ENCODE measurements around the gene CERKL.
"Not testable (repeated sequence)": the region's sequence is repeated elsewhere in the genome, so short reads cannot be mapped to it uniquely, and the experiment has no call there.

The CERKL gene, protein sequence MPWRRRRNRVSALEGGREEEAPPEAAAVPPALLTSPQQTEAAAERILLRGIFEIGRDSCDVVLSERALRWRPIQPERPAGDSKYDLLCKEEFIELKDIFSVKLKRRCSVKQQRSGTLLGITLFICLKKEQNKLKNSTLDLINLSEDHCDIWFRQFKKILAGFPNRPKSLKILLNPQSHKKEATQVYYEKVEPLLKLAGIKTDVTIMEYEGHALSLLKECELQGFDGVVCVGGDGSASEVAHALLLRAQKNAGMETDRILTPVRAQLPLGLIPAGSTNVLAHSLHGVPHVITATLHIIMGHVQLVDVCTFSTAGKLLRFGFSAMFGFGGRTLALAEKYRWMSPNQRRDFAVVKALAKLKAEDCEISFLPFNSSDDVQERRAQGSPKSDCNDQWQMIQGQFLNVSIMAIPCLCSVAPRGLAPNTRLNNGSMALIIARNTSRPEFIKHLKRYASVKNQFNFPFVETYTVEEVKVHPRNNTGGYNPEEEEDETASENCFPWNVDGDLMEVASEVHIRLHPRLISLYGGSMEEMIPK

GRCh38 chr2:181656450-181657291 lies at the start of gene CERKL:
Gene CERKL (minus strand): TSS chr2:181657105. CDS start chr2:181657006, 99 bp downstream.
- DNase-seq, result peak; percentile 85

DNA sequence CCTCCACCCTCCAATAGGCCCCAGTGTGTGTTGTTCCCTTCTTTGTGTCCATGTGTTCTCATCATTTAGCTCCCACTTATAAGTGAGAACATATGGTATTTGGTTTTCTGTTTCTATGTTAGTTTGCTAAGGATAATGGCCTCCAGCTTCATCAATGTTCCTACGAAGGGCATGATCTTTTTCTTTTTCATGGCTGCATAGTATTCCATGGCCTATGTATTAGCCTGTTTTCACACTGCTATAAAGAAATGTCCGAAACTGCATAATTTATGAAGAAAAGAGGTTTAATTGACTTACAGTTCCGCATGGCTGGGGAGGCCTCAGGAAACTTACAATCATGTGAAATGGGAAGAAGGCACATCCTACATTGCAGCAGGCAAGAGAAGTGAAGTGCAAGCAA lies 45.6 kb upstream of the CERKL start:
- not testable (repeated sequence) for DNase-seq

- no peak for DNase-seq
Measured at GRCh38 chr2:181698223-181698622, 41.3 kb upstream of the CERKL start.

DNA sequence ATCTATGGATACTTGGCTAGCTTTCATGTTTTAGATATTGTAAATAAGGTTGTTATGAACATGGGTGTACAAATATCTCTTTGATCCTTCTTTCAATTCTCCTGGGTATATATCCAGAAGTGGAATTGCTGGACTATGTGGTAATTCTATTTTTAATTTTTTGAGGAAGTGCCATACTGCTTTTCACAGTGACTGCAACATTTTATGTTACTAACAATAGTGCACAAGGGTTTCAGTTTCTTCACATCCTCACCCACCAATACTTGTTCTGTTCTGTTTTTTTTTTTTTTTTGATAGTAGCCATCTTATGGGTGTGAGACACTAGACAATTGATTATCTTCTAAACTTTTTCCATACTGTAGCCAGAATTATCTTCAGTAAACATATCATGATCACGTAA lies 40.7 kb upstream of the CERKL start:
- DNase-seq, result no peak

- no peak for DNase-seq
Measured at GRCh38 chr2:181697126-181697525, 40.2 kb upstream of the CERKL start.

- DNase-seq, result no peak
Measured at GRCh38 chr2:181694271-181694670, 37.4 kb upstream of the CERKL start.

DNA sequence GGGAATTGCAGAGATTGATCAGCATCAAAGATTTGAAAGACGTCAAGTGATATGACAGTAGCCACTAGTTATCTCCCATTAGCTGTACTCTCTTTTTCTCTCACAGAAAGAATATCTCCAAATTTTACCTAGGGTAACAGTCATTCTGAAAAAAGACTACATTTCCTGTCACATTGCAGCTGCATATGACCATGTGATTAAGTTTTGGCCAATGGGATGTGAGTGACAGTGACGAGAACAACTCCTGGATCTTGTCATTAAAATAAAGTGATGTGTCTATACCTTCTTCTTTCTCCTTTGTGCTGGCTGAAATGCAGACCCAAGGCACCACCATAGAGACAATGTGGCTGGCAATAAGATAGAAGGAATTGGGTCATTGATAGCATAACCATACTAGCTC lies 34.0 kb upstream of the CERKL start:
- no peak for DNase-seq

- no peak for DNase-seq
Measured at GRCh38 chr2:181686576-181687185, 29.8 kb upstream of the CERKL start.

- peak; percentile 89 for DNase-seq
Measured at GRCh38 chr2:181685150-181685688, 28.3 kb upstream of the CERKL start.

GRCh38 chr2:181684454-181685149 lies 27.7 kb upstream of the CERKL start:
- no peak for DNase-seq

DNA sequence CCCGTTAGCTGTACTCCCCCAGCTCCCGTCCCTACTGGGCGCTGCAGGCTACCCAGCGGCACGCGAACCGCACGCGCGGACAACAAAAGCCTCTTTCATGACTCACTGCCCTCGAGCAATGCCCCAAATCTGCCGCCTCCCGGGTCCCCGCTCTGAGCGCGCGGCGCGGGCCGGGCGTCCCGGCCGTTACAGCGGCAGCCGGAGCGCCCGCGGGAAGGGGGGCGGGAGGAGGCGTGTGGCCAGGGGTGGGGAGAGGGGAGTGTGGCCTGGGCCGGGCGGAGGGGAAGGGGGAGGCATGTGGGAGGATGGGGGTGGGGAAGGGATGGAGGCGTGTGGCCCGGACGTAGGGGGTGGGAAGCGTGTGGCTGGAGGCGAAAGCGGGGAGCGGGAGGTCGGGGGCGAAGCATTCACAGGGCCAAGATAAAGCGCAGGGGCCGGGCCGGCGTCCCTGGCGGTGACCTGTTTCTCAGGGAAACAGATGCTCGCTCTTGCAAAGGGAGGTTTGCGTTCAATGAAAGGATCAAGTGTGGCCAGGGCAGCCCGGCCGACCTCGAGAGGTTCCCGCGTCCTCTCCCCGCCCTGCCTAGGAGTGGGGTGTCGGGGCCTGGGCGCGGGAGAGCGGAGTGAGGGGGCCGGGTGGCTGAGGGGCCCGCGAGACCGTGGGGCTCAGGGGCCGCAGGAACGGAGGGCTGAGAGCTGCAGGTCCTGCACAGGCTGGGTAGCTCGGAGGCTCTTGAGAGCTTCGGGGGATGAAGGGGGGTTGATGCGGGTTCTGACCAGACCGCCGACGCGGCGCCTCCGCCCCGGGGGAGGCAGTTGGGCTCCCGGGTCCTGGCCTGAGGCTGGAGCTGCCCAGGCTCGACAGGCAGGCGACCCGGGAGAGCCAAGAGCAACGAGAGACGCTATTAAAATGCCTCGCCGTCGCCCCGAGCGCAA lies 26.9 kb upstream of the CERKL start:
- DNase-seq, result peak; percentile 88

GRCh38 chr2:181682795-181683517 lies 26.1 kb upstream of the CERKL start:
- no peak for DNase-seq

- no peak for DNase-seq
Measured at GRCh38 chr2:181682026-181682789, 25.3 kb upstream of the CERKL start.

DNA sequence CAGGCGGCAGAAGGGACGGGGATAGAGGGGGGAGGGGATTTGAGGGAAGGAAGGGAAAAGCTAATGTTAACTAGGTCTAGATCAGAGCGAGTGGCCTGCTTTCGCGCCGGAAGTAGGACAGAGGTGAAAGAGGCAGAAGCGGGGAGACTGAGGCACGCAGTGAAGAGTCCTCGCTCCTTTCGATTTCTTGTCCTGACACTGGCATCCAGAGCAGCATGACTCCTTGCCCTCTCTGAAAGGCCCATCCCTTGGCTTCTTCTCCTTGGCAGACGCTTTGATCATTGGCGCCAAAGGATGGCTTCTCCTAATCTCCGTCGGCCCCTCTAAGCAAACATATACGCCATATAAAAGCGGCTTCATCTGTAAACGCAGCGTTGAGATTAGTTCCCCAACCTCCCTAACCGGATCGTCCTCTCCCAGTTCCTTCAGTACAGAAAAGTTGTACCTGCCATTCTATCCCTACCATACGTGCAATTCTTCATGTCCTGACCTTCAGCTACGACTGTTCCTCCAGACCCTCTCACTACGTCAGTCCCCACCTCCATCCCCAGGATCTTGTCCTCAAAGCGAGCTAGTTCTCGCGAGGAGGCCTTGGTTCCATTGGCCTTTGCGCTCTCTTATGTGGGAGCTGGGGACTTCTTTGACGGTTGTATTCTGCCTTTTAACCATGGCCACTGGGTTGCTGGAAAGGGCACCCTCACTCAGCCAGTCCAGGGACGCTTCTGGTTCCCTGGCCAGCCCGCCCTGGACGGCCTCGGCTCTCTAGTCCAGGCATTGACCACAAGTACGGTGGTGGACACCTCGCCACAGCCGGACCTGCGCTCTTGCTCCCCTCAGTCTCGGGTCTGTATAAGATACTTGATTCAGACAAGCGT lies 24.3 kb upstream of the CERKL start:
- no peak for DNase-seq

- peak; percentile 58 for DNase-seq
Measured at GRCh38 chr2:181680055-181680936, 23.4 kb upstream of the CERKL start, which contains the start of gene NEUROD1. Gene NEUROD1 (minus strand): TSS chr2:181680517. CDS start chr2:181678860, 1,657 bp downstream.

GRCh38 chr2:181679544-181679979 lies 22.7 kb upstream of the CERKL start:
- DNase-seq, result no peak

DNA sequence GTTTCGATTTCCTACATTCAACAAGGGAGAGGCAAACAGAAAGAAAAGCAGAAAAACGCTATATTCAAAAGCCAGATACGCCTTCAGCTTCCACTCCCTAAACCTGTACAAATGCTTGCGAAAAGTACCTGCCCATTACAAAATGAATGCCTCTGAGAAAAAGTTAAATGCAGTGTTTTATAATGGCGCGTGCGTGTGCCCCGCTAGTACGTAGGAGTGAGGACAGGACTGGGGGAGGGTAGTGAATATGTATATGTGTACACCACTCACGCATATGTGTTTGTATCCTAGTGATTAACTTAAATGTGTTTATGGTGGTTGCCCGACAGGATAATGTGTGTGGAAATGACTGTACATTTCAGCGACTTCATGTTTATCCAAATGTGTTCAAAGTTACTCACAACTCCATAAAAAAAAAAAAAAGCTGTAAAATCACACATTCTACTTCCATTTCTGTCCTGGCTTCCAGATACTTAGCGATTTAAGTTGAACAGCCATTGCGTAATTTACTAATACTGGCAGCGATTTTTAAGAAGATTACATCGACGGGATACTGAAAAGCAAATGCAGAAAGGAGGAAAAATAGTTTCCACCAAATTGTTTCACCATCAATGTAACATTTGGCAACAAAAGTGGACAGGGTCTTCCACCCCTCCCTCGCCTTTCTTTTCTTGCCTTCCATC lies 22.1 kb upstream of the CERKL start:
- DNase-seq, result no peak
